Brain microvascular endothelial cell (primary cell): ENCODE data around the gene CDK19.

Source experiments
- DNase-seq: peaks from one replicate; pipeline ENCODE4 v3.0.0-alpha.2; 2020
- H3K27ac ChIP-seq: fragments of 250-450 bp; sonication (Bioruptor Pico); 2 replicates; pipeline ENCODE4 v1.5.1; 2020; ENCODE audit warnings: mild to moderate bottlenecking, moderate library complexity
- H3K27me3 ChIP-seq: fragments of 250-450 bp; sonication (Bioruptor Pico); replicated peaks from 2 replicates; pipeline ENCODE4 v1.5.1; 2020; ENCODE audit warnings: mild to moderate bottlenecking
- H3K36me3 ChIP-seq: fragments of 250-450 bp; sonication (Bioruptor Pico); replicated peaks from 2 replicates; pipeline ENCODE4 v1.5.1; 2020; ENCODE audit warnings: mild to moderate bottlenecking
- H3K4me3 ChIP-seq: 2 replicates; pipeline ENCODE4 v1.5.1; 2011; ENCODE audit warnings: low read depth, mild to moderate bottlenecking, control low read depth, low read length, moderate library complexity
- in situ Hi-C: cut with HindIII; loops from 2 replicates; pipeline ENCODE4 v1.10.0; 2017; ENCODE audit warnings: low sequenced_read_pairs, low pct_ligation_motif_present
- TF ChIP-seq, protein P1 (sequence below): IDR thresholded peaks from 2 replicates; pipeline ENCODE4 v1.5.1; 2011; ENCODE audit warnings: low read depth, mild to moderate bottlenecking, moderate library complexity, low read length, control low read depth, inconsistent platforms; ENCODE audit errors: missing control alignments

The CDK19 gene

DNA sequence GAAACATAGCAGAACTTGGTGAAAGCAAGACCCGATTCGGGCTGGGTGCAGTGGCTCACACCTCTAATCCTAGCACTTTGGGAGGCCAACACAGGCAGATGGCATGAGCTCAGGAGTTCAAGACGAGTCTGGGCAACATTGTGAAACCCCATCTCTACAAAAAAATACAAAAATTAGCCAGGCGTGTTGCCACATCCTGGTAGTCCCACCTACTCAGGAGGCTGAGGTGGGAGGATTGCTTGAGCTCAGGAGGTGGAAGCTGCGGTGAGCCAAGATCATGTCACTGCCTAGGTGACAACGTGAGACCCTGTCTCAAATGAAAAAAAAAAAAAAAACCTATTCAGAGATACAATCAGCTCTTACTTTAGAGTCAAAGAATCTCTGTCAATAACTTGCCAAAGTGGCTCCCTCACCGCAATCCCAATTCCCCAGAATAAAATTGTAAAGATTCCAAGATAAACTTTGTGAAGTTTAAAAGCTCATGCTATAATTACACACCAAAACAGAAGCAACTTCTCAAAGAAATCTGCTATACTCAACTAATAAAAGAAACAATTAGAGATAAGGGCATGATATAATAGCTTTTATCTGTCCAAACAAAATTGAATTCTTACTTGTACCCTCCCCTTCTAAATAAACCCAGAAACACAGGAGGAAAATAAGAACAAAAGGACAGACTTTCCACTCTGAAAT lies 33.6 kb downstream of the CDK19 start:
- in situ Hi-C loops, result no loop called here
- no peak overlapping the region for H3K27ac ChIP-seq
- no peak overlapping the region for H3K4me3 ChIP-seq
- H3K27me3 ChIP-seq, result no peaks in the 10 kb centered on the region
- no peak for DNase-seq
- no peaks in the 10 kb centered on the region for H3K36me3 ChIP-seq
- TF ChIP-seq, protein P1, sequence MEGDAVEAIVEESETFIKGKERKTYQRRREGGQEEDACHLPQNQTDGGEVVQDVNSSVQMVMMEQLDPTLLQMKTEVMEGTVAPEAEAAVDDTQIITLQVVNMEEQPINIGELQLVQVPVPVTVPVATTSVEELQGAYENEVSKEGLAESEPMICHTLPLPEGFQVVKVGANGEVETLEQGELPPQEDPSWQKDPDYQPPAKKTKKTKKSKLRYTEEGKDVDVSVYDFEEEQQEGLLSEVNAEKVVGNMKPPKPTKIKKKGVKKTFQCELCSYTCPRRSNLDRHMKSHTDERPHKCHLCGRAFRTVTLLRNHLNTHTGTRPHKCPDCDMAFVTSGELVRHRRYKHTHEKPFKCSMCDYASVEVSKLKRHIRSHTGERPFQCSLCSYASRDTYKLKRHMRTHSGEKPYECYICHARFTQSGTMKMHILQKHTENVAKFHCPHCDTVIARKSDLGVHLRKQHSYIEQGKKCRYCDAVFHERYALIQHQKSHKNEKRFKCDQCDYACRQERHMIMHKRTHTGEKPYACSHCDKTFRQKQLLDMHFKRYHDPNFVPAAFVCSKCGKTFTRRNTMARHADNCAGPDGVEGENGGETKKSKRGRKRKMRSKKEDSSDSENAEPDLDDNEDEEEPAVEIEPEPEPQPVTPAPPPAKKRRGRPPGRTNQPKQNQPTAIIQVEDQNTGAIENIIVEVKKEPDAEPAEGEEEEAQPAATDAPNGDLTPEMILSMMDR, result no peak

DNA sequence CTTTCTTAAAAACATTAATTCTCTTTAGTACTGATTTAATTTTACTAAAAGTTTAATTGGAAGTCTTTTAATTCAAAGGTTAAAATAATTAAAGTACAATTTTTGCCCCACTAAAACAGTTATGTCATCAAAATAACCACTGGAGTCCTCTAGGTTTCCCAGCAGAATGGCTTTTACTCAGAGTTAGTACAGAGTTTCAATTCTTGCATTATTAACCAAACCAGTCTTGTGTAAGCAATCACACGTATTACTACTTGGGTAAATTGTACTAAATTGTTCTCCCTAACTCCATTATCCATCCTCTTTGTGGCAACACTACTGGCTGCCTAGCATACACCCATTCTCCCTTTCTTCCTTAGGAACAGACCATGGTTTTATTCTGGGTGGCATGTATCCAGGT lies 36.9 kb downstream of the CDK19 start:
- DNase-seq, result no peak
- Histone ChIP-seq H3K4me3 (no peak overlapping the region), H3K27ac (no peak overlapping the region), H3K27me3 (no peaks in the 10 kb centered on the region), H3K36me3 (no peaks in the 10 kb centered on the region)
- TF ChIP-seq, protein P1, result no peak
- in situ Hi-C loops, result no loop called here

DNA sequence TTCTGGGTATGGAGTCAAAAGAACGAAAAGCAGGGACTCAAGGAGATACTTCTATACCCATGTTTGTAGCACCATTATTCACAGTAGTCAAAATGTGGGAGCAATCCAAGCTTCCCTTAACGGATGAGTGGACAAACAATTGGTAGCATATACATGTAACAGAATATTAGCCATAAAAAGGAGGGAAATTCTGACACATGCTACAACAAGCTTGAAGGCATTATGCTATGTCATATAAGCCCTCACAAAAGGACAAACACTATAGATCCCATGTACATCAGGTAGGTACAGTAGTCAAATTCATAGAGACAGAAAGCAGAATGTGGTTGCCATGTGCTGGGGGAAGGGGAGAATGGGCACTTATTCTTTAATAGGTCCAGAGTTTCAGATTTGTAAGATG lies 37.6 kb downstream of the CDK19 start:
- Histone ChIP-seq H3K27me3 (no peaks in the 10 kb centered on the region), H3K27ac (no peak overlapping the region), H3K36me3 (no peaks in the 10 kb centered on the region), H3K4me3 (no peak overlapping the region)
- no peak for DNase-seq
- TF ChIP-seq, protein P1, result no peak
- in situ Hi-C loops, result no loop called here

DNA sequence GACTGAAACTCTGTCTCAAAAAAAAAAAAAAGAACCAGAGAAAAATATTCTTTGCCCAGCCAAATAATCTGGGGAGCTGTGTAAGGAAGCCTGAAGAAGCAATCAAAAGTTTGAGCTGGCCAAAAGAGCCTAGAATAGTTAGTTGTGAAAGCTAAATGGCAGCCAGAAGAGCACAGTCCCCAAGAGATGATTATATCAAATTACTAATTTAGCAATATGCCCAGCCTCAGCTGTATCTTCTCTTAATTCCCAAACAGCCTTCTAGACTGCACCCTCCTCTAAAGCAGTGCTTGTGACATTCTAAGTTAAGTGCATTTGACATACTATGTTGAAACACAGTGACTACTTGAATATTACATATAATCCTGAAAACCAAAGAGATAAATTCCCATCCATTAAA lies 38.9 kb downstream of the CDK19 start:
- TF ChIP-seq, protein P1, result no peak
- no peak for DNase-seq
- in situ Hi-C loops, result no loop called here
- Histone ChIP-seq H3K27me3 (no peaks in the 10 kb centered on the region), H3K36me3 (no peaks in the 10 kb centered on the region), H3K4me3 (no peak overlapping the region), H3K27ac (no peak overlapping the region)

DNA sequence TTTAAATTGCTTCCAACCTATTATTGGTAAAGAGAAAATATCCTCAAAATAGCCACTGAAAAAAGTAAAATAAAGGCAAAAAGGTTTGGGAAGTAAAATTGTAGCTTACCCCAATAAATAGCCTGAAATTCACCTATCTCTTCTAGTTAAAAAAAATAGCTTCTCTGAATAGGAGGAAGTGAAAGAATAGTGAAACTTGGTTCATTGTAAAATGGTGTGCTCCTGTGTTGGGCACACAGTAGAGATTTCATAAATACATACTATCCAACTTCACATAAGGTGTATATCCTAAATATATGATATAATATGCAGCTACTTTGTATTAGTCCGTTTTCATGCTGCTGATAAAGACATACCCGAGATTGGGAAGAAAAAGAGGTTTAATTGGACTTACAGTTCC lies 45.3 kb downstream of the CDK19 start:
- H3K36me3 ChIP-seq, result no peaks in the 10 kb centered on the region
- DNase-seq, result no peak
- H3K27ac ChIP-seq, result no peak overlapping the region
- no peak overlapping the region for H3K4me3 ChIP-seq
- TF ChIP-seq, protein P1, result no peak
- no peaks in the 10 kb centered on the region for H3K27me3 ChIP-seq
- in situ Hi-C loops, result no loop called here

DNA sequence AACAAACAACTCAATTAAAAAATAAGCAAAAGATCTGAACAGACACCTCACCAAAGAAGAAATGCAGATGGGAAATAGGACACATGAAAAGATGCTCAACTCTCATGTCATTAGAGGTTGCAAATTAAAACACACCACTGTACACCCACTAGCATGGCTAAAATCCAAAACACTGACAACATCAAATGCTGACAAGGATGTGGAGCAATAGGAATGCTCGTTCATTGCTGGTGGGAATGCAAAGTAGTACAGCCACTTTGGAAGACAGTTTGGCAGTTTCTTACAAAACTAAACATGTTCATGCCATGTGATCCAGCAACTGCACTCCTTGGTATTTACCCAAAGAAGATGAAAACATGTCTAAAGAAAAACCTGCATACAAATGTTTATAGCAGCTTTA lies 47.2 kb downstream of the CDK19 start:
- Histone ChIP-seq H3K36me3 (no peaks in the 10 kb centered on the region), H3K27me3 (no peaks in the 10 kb centered on the region), H3K27ac (no peak overlapping the region), H3K4me3 (no peak overlapping the region)
- DNase-seq, result no peak
- in situ Hi-C loops, result no loop called here
- TF ChIP-seq, protein P1, result no peak
